GM10248 (cell line): ENCODE data around the gene MME.

Experiments
- CTCF ChIA-PET: fragments of 300-600 bp; sonication (Branson Sonifier 250); formaldehyde crosslinking; extraction: SDS; loops from one replicate; lab custom pipeline; 2021; ENCODE audit warnings: antibody characterized with exemption; lab: Yijun Ruan, JAX
- POLR2A ChIA-PET: fragments of 350-650 bp; sonication (Branson Sonifier 250); formaldehyde crosslinking; extraction: SDS; loops from one replicate; lab custom pipeline; 2020; ENCODE audit warnings: antibody characterized with exemption; lab: Yijun Ruan, JAX
- DNase-seq: peaks from one replicate; pipeline ENCODE4 v3.0.0; 2012; ENCODE audit errors: extremely low spot score
- TF ChIP-seq, protein P1 (sequence below): IDR thresholded peaks from 2 replicates; pipeline ENCODE4 v1.5.1; 2012; ENCODE audit warnings: mild to moderate bottlenecking, low read depth; ENCODE audit errors: extremely low read depth, missing control alignments, control extremely low read depth

MME gene

DNA sequence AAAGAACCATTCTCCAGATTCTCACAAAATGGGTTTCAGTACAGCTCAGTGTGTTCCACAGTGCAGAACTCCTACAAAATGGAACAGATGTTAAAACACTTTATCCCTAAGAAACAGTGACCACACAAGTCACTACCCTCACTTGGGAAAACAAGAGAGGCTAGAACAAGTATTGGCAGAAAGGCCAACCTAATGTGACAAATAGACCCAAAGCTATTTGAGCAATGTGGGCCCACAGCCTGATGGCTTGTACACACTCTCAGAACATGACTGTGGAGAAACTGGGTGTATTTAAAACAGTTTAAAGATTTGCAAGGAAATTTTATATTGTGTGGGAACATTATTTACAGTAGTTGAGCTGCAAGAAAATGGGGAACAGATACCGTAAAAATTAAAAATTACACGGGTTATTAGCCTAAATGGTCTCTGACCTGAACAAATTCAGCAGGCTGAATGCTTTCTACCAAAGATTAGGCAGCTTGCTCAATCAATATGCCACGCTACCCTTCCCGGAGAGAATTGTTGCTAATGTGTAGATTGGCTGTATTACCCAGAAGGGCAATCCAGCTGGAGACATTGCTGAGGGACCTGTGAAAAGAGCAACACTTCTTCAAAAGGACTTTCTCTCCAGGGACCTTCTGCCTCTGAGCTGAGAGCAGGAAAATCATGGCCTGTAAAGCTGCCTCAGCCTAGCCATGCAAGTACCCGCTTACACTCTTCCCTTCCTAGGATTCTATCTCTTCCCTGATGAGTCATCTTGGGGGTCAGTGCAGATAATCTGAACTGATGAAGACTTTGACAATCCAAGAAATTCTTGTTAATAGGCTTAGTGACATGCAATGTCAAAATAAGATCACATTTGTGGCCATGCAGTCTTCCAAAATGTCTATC, 116.3 kb downstream of the MME start:
- TF ChIP-seq, protein P1, sequence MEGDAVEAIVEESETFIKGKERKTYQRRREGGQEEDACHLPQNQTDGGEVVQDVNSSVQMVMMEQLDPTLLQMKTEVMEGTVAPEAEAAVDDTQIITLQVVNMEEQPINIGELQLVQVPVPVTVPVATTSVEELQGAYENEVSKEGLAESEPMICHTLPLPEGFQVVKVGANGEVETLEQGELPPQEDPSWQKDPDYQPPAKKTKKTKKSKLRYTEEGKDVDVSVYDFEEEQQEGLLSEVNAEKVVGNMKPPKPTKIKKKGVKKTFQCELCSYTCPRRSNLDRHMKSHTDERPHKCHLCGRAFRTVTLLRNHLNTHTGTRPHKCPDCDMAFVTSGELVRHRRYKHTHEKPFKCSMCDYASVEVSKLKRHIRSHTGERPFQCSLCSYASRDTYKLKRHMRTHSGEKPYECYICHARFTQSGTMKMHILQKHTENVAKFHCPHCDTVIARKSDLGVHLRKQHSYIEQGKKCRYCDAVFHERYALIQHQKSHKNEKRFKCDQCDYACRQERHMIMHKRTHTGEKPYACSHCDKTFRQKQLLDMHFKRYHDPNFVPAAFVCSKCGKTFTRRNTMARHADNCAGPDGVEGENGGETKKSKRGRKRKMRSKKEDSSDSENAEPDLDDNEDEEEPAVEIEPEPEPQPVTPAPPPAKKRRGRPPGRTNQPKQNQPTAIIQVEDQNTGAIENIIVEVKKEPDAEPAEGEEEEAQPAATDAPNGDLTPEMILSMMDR: no peak
- CTCF ChIA-PET: interaction anchor here (1.2 to 2.1 kb wide), 3 partner anchors 7 to 29 kb away, joined by 3 to 5 read pairs (median 3); no protein-coding TSS in a partner anchor
- no peak for DNase-seq
- POLR2A ChIA-PET: no interaction called here

DNA sequence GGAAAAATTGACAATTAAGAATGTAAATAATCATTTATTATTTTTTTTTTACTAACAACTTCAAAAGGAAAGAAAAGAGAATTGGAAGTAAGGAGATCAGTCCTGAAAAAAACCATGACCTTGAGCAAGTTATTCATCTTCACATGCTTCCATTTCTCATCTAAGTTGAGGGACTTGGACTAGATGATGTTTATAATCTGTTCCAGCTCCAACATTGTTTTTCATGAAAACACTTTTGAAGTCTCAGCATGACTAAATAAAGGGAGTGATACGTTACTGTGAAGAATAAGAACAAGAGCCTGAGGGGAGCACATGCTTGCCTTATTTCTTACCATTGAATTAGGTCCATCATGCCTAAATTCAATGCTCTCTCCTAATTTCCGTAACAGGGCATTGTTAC, 117.7 kb downstream of the MME start:
- ChIA-PET POLR2A (no interaction called here), CTCF (interaction anchor here (1.2 kb wide), 1 partner anchor 9 kb away, joined by 3 read pairs; no protein-coding TSS in a partner anchor)
- no peak for DNase-seq
- TF ChIP-seq, protein P1: no peak

DNA sequence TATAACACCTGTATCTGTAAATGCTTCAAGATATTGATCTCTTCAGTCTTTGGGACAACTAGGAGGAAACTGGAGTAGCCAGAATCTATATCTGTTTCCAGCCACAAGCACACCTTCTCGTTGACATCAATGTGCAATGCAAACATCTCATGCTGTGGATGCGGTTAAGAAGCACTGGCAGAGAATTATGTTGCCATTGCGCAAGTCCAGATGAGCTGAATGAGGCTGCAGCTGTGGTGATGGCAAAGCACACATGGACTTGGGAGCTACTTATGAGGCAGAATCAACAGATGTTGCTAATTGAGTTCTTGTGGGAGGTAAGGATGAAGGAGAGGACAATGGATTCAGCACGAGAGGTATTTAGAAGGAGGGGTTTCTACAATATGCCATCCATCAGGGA, 122.5 kb downstream of the MME start:
- ChIA-PET POLR2A (no interaction called here), CTCF (no interaction called here)
- DNase-seq: no peak
- TF ChIP-seq, protein P1: no peak

DNA sequence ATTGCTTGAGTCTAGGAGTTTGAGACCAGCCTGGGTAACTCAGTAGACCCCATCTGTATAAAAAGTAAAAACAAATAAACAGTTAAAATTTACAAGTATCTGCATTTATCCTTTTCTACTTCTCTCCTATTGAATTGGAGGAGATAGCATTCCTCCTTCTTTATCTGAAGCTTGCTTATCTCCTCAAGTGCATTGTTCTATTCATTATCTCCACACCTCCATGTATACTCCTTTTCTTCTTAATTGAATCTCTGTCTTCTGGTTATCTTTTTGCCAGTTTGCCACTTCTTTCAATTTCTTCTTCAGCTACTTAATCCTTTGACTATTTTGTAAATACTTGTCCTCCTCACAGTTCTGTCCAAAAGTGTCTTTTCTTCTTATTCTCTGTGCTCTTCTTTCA, 124.7 kb downstream of the MME start:
- CTCF ChIA-PET: interaction anchor here (2.3 kb wide), 1 partner anchor 9 kb away, joined by 5 read pairs; no protein-coding TSS in a partner anchor
- TF ChIP-seq, protein P1: no peak
- POLR2A ChIA-PET: no interaction called here

DNA sequence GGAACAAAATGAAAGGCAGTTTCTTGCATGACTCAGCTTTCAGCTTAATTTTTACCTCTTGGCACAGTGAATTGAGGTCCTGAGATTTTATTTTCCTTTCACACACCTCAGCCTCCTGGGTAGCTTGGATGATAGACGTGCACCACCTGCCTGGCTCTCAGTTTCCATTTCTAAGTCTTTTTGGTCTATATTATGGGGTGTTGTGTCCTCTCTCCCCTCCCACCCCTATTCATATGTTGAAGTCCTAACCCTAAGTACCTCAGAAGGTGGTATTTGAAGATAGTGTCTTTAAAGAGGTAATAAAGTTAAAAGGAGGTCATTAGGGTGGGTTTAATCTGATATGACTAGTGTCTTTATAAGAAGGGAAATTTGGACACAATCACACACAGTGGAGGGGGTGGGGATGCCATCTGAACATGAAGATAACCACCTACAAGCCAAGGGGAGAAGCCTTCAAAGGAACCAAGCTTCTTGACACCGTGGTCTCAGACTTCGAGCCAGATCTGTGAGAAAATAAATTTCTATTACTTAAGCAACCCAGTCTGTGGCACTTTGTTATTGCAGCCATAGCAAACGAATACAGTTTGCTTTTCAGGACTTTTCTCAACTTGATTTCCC, 128.2 kb downstream of the MME start:
- TF ChIP-seq, protein P1: no peak
- no peak for DNase-seq
- ChIA-PET POLR2A (no interaction called here), CTCF (no interaction called here)

More for the DNA sequence above, 124.7 kb downstream of the MME start:
- DNase-seq: no peak

DNA sequence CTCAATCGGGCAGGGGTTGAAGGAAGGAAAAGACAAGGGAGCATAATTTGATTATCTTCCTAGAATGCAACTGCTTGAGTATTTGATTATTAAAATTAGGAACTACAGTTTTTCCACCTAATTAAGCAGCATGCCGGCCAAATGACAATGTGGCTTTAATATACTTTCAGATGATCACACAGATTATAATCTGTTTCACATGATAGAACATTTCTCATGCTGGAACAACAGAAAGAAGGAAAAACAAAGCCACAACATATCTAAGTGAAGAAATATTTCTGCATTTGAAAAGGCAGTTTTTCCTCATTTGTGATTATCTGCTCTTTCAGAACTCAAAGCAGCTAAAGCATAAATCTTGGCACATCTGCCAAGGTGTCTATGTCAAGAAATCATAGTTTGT, 130.6 kb downstream of the MME start:
- no peak for DNase-seq
- CTCF ChIA-PET: no interaction called here
- POLR2A ChIA-PET: no interaction called here
- TF ChIP-seq, protein P1: no peak
